ENCODE measurements around the gene GREM2. TPM values are rescaled to one million over a fixed set of nuclear protein-coding genes. Genes with fewer than 3 reads are reported as not detected.

GREM2 gene
- total and polyA plus RNA-seq, 8 donors, result 0.99 to 4.4 (median 2.9) TPM

DNA sequence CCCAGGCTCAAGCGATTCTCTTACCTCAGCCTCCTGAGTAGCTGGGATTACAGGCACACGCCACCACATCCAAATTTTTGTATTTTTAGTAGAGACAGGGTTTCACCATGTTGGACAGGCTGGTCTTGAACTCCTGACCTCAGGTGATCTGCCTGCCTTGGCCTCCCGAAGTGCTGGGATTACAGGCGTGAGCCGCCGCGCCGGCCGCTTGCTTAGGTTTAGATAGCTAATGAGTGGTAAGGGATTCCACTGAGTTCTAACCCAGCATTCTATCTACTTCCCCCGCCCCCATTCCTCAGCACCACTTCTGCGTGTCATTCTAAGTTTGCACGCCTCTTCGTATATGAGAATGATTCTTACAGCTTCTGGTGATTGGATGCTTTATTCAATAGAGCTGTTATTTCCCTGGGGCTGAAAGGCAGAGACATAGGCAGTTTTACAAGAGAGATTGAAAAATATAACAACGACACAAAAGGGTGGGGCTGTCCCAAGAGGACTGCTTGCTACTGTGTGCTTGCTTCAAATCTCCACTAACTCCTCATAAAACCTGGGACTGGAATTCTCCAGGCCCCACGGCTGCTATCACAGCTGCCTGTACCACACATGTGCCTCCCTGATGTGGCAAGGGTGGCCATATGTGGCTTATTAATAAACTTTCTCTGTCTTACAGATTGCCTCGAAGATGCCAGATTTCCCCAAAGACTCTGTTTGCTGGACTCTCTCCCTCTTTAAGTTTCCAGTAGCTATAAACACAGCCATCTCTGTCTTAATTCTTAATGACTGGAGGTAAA lies 23.7 kb upstream of the GREM2 start:
- peaks cover 0 to 2% of the 10 kb centered on the region in 2 donors for H3K9me3 ChIP-seq
- no peak for ATAC-seq
- no peak overlapping the region for H3K4me3 ChIP-seq
- no peaks in the 10 kb centered on the region for H3K36me3 ChIP-seq
- TF ChIP-seq, protein P1, sequence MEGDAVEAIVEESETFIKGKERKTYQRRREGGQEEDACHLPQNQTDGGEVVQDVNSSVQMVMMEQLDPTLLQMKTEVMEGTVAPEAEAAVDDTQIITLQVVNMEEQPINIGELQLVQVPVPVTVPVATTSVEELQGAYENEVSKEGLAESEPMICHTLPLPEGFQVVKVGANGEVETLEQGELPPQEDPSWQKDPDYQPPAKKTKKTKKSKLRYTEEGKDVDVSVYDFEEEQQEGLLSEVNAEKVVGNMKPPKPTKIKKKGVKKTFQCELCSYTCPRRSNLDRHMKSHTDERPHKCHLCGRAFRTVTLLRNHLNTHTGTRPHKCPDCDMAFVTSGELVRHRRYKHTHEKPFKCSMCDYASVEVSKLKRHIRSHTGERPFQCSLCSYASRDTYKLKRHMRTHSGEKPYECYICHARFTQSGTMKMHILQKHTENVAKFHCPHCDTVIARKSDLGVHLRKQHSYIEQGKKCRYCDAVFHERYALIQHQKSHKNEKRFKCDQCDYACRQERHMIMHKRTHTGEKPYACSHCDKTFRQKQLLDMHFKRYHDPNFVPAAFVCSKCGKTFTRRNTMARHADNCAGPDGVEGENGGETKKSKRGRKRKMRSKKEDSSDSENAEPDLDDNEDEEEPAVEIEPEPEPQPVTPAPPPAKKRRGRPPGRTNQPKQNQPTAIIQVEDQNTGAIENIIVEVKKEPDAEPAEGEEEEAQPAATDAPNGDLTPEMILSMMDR (IDR thresholded peaks at IDR 0.05), result no peak
- no peaks in the 10 kb centered on the region for H3K4me1 ChIP-seq
- no peak overlapping the region for H3K27ac ChIP-seq
- intact Hi-C loops (cut with DNase I), result no loop called here
- DNase-seq, result no peak
- H3K27me3 ChIP-seq, result no peaks in the 10 kb centered on the region

DNA sequence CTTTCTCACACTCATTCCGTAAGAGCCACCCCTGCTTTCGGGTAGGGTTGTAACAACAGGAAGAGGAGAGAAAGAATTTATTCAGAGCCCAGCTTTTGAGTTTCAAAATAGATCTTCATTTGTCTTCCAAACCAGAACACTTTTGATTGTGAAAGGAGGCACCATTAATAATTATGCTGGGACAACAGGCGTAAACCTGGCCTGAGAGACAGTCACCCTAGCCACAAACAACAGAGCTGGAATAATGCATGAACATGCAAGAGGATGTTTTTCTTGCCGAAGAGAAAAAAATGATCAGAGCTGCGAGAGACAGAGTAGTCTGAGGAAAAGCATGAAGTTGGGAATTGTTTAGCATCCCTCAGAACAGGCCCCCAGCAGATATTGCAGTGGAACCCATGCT lies 18.5 kb upstream of the GREM2 start:
- DNase-seq (no peak), ATAC-seq (no peak)
- Histone ChIP-seq H3K27ac (no peak overlapping the region), H3K4me3 (no peak overlapping the region), H3K9me3 (no peaks in the 10 kb centered on the region), H3K4me1 (no peaks in the 10 kb centered on the region), H3K27me3 (no peaks in the 10 kb centered on the region), H3K36me3 (no peaks in the 10 kb centered on the region)
- TF ChIP-seq, protein P1 (IDR thresholded peaks at IDR 0.05), result no peak
- intact Hi-C loops (cut with DNase I), result no loop called here

DNA sequence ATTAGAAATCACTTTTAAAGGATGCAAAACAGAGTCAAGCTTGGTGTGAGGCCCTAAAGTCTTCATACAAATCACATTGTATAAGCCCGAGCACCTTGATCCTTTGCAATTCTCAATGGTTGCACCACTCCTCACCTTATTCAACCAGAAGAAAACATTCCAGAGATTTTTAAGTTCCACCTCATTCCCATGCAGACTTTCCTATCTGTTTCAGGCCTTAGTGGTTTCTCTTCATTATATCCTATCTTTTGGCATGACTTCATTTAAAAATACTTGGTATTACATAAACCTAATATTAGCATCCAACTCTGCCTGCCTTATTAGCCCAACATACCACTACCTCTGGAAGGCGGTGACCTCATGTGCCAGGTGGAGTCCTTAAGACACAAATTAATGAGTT lies 9.3 kb upstream of the GREM2 start:
- H3K36me3 ChIP-seq, result no peaks in the 10 kb centered on the region
- no peak for ATAC-seq

DNA sequence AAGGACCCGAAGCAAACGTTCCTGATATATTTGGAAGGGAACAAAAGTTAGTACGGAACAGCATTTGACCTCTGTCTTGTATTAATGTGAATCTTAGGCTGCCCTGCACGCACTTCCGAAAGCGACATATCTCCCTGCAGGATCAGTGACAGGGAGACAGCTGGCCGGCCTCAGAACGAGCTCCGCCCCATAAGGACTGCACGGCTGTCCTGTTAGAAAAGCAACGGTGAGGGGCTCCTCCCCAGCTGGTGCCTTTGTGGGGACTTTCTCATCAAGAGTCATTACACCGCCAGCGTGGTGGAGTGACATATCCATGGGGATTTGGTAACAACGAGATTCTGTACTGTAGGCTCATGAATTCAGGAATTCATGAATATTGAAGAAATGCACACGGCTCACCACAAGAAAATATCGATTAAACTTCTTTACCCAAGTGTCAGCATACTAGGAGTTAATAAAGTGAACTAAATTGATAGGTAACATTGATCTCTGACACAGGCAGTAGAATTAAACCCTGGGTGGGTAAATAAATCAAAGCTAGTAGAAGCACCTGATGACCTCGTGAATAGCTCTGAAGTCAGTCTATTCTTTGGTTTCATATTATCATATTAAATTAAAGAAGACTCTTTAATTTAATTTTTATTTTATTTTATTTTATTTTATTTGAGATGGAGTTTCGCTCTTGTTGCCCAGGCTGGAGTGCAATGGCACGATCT lies 8.1 kb upstream of the GREM2 start:
- DNase-seq, result no peak
- Histone ChIP-seq H3K27ac (no peak overlapping the region), H3K4me3 (no peak overlapping the region), H3K9me3 (no peaks in the 10 kb centered on the region), H3K36me3 (no peaks in the 10 kb centered on the region), H3K27me3 (peaks cover 0 to 4% of the 10 kb centered on the region in 2 donors), H3K4me1 (no peaks in the 10 kb centered on the region)
- intact Hi-C loops (cut with DNase I), result no loop called here
- TF ChIP-seq, protein P1 (IDR thresholded peaks at IDR 0.05), result no peak
- ATAC-seq, result no peak

More for the DNA sequence above, 9.3 kb upstream of the GREM2 start:
- Histone ChIP-seq H3K27me3 (peaks cover 0 to 2% of the 10 kb centered on the region in 2 donors), H3K27ac (no peak overlapping the region), H3K9me3 (no peaks in the 10 kb centered on the region), H3K4me1 (no peaks in the 10 kb centered on the region), H3K4me3 (no peak overlapping the region)
- DNase-seq, result no peak
- TF ChIP-seq, protein P1 (IDR thresholded peaks at IDR 0.05), result no peak
- intact Hi-C loops (cut with DNase I), result no loop called here

DNA sequence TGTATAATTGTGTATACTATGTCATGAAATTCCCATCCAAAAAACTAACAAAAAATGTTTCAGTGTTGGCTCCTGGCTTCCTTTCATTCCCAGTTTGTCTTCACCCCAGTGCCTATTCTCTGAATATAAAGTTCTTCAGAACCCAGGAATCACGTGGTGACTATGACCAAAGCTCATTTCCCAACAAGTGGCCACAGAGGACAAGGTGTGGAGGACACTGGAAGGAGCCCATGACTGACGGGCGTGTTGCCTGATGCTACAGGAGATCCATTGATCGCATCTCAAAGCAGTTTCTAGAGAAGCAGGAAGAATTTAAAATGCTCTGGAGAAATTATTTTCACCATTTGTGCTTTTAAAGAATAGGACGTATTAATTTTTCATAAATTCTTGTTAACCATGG lies 7.4 kb upstream of the GREM2 start:
- no peak for ATAC-seq
- intact Hi-C loops (cut with DNase I), result no loop called here

More for the DNA sequence above, 7.4 kb upstream of the GREM2 start:
- no peak overlapping the region for H3K4me3 ChIP-seq
- no peak for DNase-seq
- no peaks in the 10 kb centered on the region for H3K9me3 ChIP-seq
- H3K27me3 ChIP-seq, result peaks cover 0 to 4% of the 10 kb centered on the region in 2 donors
- no peaks in the 10 kb centered on the region for H3K4me1 ChIP-seq
- TF ChIP-seq, protein P1 (IDR thresholded peaks at IDR 0.05), result no peak
- H3K27ac ChIP-seq, result no peak overlapping the region
- no peaks in the 10 kb centered on the region for H3K36me3 ChIP-seq
